Nephron (organoid): ENCODE results near the gene CHL1.

Experiments
- H3K27ac Mint-ChIP-seq, 3 experiments: 2 replicates each; pipeline ENCODE4 v1.8.0; 2020; ENCODE audit warnings: mixed read lengths in 3 of 3, mild to moderate bottlenecking in 2 of 3, moderate library complexity in 1 of 3
- H3K27me3 Mint-ChIP-seq: 2 replicates; pipeline ENCODE4 v1.8.0; 2021; ENCODE audit warnings: low read depth, mild to moderate bottlenecking, moderate library complexity, mixed read lengths
- H3K36me3 Mint-ChIP-seq: 2 replicates; pipeline ENCODE4 v1.8.0; 2020; ENCODE audit warnings: low read depth, mixed read lengths
- H3K4me1 Mint-ChIP-seq: 2 replicates; pipeline ENCODE4 v1.8.0; 2020; ENCODE audit warnings: mixed read lengths
- H3K4me3 Mint-ChIP-seq, 3 experiments: 2 replicates each; pipeline ENCODE4 v1.8.0; 2020; ENCODE audit warnings: mild to moderate bottlenecking in 3 of 3, mixed read lengths in 3 of 3, moderate library complexity in 2 of 3
- H3K9me3 Mint-ChIP-seq: 2 replicates; pipeline ENCODE4 v1.8.0; 2020; ENCODE audit warnings: mixed read lengths
- CTCF ChIP-seq, 3 experiments: fragments of 200-600 bp; sonication (generic); IDR thresholded peaks; one replicate each; pipeline ENCODE4 v1.5.0; 2021; ENCODE audit warnings: antibody characterized with exemption in 3 of 3; ENCODE audit not compliant: unreplicated experiment in 3 of 3

Gene CHL1

DNA sequence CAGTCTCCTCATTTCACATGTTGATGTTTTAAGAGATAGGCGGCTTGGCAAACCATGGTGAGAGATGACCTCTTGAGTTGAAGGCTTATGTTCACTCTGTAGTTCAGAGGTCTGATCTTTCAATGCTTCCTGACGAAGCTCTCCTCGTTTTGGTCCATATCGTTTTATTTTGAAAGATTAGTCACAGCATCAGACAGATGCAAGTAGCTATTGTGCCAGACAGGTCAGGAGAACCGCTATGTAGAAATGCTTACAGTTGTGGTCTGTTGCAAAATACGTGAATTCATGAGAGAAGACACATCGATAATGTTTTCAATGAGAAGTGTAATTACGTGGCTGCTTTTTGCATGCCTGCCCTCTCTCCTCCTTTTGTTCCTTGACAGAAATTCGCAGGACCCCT, 47.5 kb downstream of the CHL1 start:
- Mint-ChIP-seq H3K27ac (peak overlapping the region in 2 of 3 experiments; percentile 37 to 81), H3K27me3 (no peaks in the 10 kb centered on the region), H3K4me1 (peaks cover 34% of the 10 kb centered on the region), H3K36me3 (no peaks in the 10 kb centered on the region), H3K9me3 (no peaks in the 10 kb centered on the region), H3K4me3 (no peak overlapping the region)
- no peak for TF ChIP-seq CTCF (IDR thresholded peaks at IDR 0.05; ENCODE audit: unreplicated experiment in 3 of 3)

GRCh38 chr3:247916-248315, 51.4 kb downstream of the CHL1 start:
- Mint-ChIP-seq H3K36me3 (no peaks in the 10 kb centered on the region), H3K27ac (no peak overlapping the region), H3K9me3 (no peaks in the 10 kb centered on the region), H3K4me1 (peaks cover 23% of the 10 kb centered on the region), H3K27me3 (no peaks in the 10 kb centered on the region), H3K4me3 (no peak overlapping the region)
- TF ChIP-seq CTCF (IDR thresholded peaks at IDR 0.05; ENCODE audit: unreplicated experiment in 3 of 3): no peak

DNA sequence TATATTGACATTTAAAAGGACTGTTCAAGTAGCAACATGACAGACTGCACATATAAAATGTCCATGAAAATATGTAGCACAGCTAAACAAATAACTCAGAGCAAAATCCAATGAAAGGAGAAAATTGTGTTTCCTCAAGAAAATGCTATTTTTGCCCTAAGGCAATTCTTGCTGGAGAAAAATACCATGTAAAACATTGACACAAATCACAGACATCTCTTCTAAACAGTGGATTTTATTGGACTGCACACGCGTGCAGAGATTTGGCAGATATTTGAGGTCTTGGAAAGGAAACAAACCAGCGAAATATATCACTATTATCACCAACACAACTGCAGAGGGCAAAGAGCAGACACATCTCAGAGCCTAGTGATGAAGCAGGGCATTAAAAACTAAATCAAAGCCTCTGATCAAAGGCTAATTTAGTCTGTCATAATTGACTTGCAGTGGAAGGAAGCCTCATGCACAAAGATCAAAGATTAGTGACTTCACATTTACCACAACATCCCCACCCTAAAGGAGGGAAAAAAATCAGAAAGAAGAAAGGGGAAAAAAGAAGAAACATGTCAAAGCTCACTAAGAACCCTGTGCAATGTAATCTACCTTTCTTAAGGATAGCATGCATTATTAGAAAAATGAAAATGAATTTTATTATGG, 52.4 kb downstream of the CHL1 start:
- Mint-ChIP-seq H3K4me1 (peaks cover 14% of the 10 kb centered on the region), H3K9me3 (no peaks in the 10 kb centered on the region), H3K27me3 (no peaks in the 10 kb centered on the region), H3K4me3 (no peak overlapping the region), H3K36me3 (no peaks in the 10 kb centered on the region), H3K27ac (peak overlapping the region; percentile 27 to 76 (median 34))
- no peak for TF ChIP-seq CTCF (IDR thresholded peaks at IDR 0.05; ENCODE audit: unreplicated experiment in 3 of 3)

GRCh38 chr3:249587-250262, 53.2 kb downstream of the CHL1 start:
- Mint-ChIP-seq H3K9me3 (no peaks in the 10 kb centered on the region), H3K27ac (peak overlapping the region in 2 of 3 experiments; percentile 27 to 34), H3K4me1 (peaks cover 14% of the 10 kb centered on the region), H3K27me3 (no peaks in the 10 kb centered on the region), H3K36me3 (no peaks in the 10 kb centered on the region), H3K4me3 (no peak overlapping the region)
- TF ChIP-seq CTCF (IDR thresholded peaks at IDR 0.05; ENCODE audit: unreplicated experiment in 3 of 3): no peak

DNA sequence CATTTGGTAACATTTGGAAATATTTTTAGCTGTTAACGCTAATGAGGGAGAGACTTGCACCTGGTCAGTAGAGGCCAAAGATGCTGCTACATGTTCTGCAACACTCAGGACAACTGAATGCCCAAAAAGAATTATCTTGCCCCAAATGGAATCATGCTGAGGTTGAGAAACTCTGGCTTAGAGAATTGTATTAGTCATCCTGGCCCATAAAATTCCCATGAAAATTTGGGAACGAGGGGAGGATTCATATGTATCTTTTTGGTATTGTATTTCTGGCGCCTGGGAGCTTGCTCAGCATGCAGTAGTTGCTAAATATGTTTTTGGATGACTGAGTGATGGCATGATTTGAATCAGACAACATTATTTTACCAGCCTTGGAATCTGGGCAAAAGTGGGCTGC, 59.9 kb downstream of the CHL1 start:
- Mint-ChIP-seq H3K27me3 (no peaks in the 10 kb centered on the region), H3K27ac (no peak overlapping the region)
- TF ChIP-seq CTCF (IDR thresholded peaks at IDR 0.05; ENCODE audit: unreplicated experiment in 3 of 3): no peak

GRCh38 chr3:257826-258225, 61.3 kb downstream of the CHL1 start:
- Mint-ChIP-seq H3K4me1 (no peaks in the 10 kb centered on the region), H3K36me3 (no peaks in the 10 kb centered on the region), H3K4me3 (no peak overlapping the region), H3K27ac (no peak overlapping the region), H3K9me3 (no peaks in the 10 kb centered on the region), H3K27me3 (no peaks in the 10 kb centered on the region)
- no peak for TF ChIP-seq CTCF (IDR thresholded peaks at IDR 0.05; ENCODE audit: unreplicated experiment in 3 of 3)

More for the DNA sequence above, 59.9 kb downstream of the CHL1 start:
- no peak overlapping the region for H3K4me3 Mint-ChIP-seq
- no peaks in the 10 kb centered on the region for H3K4me1 Mint-ChIP-seq
- H3K9me3 Mint-ChIP-seq: no peaks in the 10 kb centered on the region
- H3K36me3 Mint-ChIP-seq: no peaks in the 10 kb centered on the region
